GM23248 (cell line): Measurements from ENCODE around the gene PTEN. TPM values are rescaled to one million over a fixed set of nuclear protein-coding genes. Genes with fewer than 3 reads are reported as not detected.
A peak's percentile ranks its signal among the peaks of the same experiment; 100 is the strongest.
"Not testable (repeated sequence)": the region's sequence is repeated elsewhere in the genome, so short reads cannot be mapped to it uniquely, and the experiment has no call there.

Experiments used
- DNase-seq: peaks from one replicate; pipeline ENCODE4 v3.0.0-alpha.2; 2015
- H2AFZ ChIP-seq: fragments of 200-600 bp; sonication (generic); 2 replicates; pipeline ENCODE4 v1.6.1; 2016; ENCODE audit warnings: antibody characterized with exemption
- H3F3A ChIP-seq: fragments of 200-600 bp; sonication (generic); 2 replicates; pipeline ENCODE4 v1.6.1; 2016; ENCODE audit warnings: mild to moderate bottlenecking, antibody characterized with exemption, mixed run types; ENCODE audit not compliant: insufficient read depth
- H3K27ac ChIP-seq: fragments of 200-600 bp; sonication (generic); 2 replicates; pipeline ENCODE4 v1.5.1; 2016; ENCODE audit warnings: mild to moderate bottlenecking
- H3K27me3 ChIP-seq: fragments of 200-600 bp; sonication (generic); replicated peaks from 2 replicates; pipeline ENCODE4 v1.6.1; 2016; ENCODE audit warnings: mild to moderate bottlenecking; ENCODE audit not compliant: insufficient read depth
- H3K36me3 ChIP-seq: fragments of 200-600 bp; sonication (generic); 2 replicates; pipeline ENCODE4 v1.6.1; 2016; ENCODE audit warnings: low read depth, mild to moderate bottlenecking
- H3K4me1 ChIP-seq: fragments of 200-600 bp; sonication (generic); 2 replicates; pipeline ENCODE4 v1.6.1; 2016; ENCODE audit warnings: mild to moderate bottlenecking; ENCODE audit not compliant: insufficient read depth
- H3K4me2 ChIP-seq: fragments of 200-600 bp; sonication (generic); one replicate; pipeline ENCODE4 v1.6.1; 2016; ENCODE audit warnings: mild to moderate bottlenecking; ENCODE audit not compliant: unreplicated experiment
- H3K4me3 ChIP-seq: fragments of 200-600 bp; sonication (generic); 2 replicates; pipeline ENCODE4 v1.5.1; 2016; ENCODE audit warnings: mild to moderate bottlenecking
- H3K79me2 ChIP-seq: fragments of 200-600 bp; sonication (generic); 2 replicates; pipeline ENCODE4 v1.6.1; 2016; ENCODE audit warnings: mild to moderate bottlenecking; ENCODE audit not compliant: insufficient read depth
- H3K9ac ChIP-seq: fragments of 200-600 bp; sonication (generic); 2 replicates; pipeline ENCODE4 v1.6.1; 2016; ENCODE audit warnings: mild to moderate bottlenecking
- H3K9me2 ChIP-seq: fragments of 200-600 bp; sonication (generic); 2 replicates; pipeline ENCODE4 v1.6.1; 2016; ENCODE audit warnings: mixed run types, mild to moderate bottlenecking, moderate library complexity; ENCODE audit not compliant: insufficient read depth
- H3K9me3 ChIP-seq: fragments of 200-600 bp; sonication (generic); one replicate; pipeline ENCODE4 v1.6.1; 2017; ENCODE audit warnings: low read depth
- H4K20me1 ChIP-seq: fragments of 200-600 bp; sonication (generic); 2 replicates; pipeline ENCODE4 v1.6.0; 2016; ENCODE audit not compliant: insufficient read depth
- EZH2 ChIP-seq: fragments of 200-600 bp; sonication (generic); IDR thresholded peaks from 2 replicates; pipeline ENCODE4 v1.6.1; 2018; ENCODE audit warnings: antibody characterized with exemption, mild to moderate bottlenecking; ENCODE audit not compliant: insufficient read depth, poor library complexity, severe bottlenecking
- EZH2phosphoT487 ChIP-seq: fragments of 200-600 bp; sonication (generic); IDR thresholded peaks from 2 replicates; pipeline ENCODE4 v1.6.1; 2018; ENCODE audit warnings: antibody characterized with exemption, moderate library complexity, mild to moderate bottlenecking, low read depth; ENCODE audit not compliant: insufficient read depth
- WGBS, 2 experiments: methylation state at CpG; one replicate each; pipeline ENCODE4 v1.1.6; 2015 to 2017; ENCODE audit warnings: low lambda C conversion rate in 2 of 2, low coverage in 1 of 2; ENCODE audit errors: missing lambda C conversion rate in 2 of 2; 5-methylcytosine and 5-hydroxymethylcytosine counted together
- in situ Hi-C: fragments of 300-500 bp; cut with MboI; formaldehyde crosslinking; loops from 2 replicates; pipeline ENCODE4 v1.15.0; 2020
- polyA plus RNA-seq: library from polyadenylated mRNA; unstranded; fragments of >200 nt; fragmentation: Nextera tagmentation; extraction: Ambion mirVana; gene quantifications from 2 replicates; pipeline ENCODE4 v1.2.1, GENCODE V29; 2016
- total RNA-seq: library from RNA; depleted of rRNA; stranded (reverse); fragments of >200 nt; shearing (Covaris generic); gene quantifications from 2 replicates; pipeline ENCODE4 v1.2.3, GENCODE V29; 2014

Gene PTEN
- total and polyA plus RNA-seq, 2 experiments from 2014 or later: 35.5 to 93.9 TPM

DNA sequence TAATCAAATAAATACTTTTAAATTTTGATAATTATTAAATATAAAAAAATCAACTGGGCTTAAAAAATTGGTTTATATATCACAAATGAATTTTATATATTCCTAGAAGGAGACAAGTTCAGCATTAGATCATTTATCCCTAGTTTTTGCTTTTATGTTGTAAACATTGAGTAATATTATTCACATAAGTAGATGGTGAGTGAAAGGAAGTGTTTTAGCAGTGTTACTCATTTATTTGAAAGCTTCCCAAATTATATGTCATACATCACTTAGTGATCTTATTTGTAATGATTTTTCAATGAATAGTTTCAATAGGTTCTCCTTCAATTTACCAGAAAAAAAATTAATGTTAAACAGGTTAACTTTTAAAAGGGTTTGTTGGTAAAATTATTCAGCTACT, 15.9 kb upstream of the PTEN start:
- Histone ChIP-seq H3F3A (0 out of 2 replicates have a peak, but pooled peaks cover 3% of the 10 kb centered on the region), H3K9me2 (no peaks in the 10 kb centered on the region), H2AFZ (no peak overlapping the region), H3K9me3 (no peaks in the 10 kb centered on the region), H3K4me1 (peaks cover 22% of the 10 kb centered on the region), H3K27ac (no peak overlapping the region), H3K4me3 (no peak overlapping the region), H4K20me1 (no peaks in the 10 kb centered on the region), H3K36me3 (no peaks in the 10 kb centered on the region), H3K27me3 (no peaks in the 10 kb centered on the region), H3K79me2 (no peaks in the 10 kb centered on the region), H3K4me2 (no peak overlapping the region), H3K9ac (no peak overlapping the region)
- TF ChIP-seq EZH2: no peak
- TF ChIP-seq EZH2phosphoT487: no peak
- in situ Hi-C loops: no loop called here
- DNase-seq: peak; percentile 79

- no peak overlapping the region for H3K4me2 ChIP-seq
- TF ChIP-seq EZH2phosphoT487: no peak
- TF ChIP-seq EZH2: no peak
- H3K4me1 ChIP-seq: peaks cover 10% of the 10 kb centered on the region
- H3K27ac ChIP-seq: no peak overlapping the region
- H3K27me3 ChIP-seq: no peaks in the 10 kb centered on the region
- DNase-seq: no peak
- H3K9me3 ChIP-seq: no peaks in the 10 kb centered on the region
- no peaks in the 10 kb centered on the region for H3K79me2 ChIP-seq
- no peak overlapping the region for H2AFZ ChIP-seq
- no peaks in the 10 kb centered on the region for H3K36me3 ChIP-seq
- H3K9ac ChIP-seq: no peak overlapping the region
- 0 out of 2 replicates have a peak, but pooled peaks cover 3% of the 10 kb centered on the region for H3F3A ChIP-seq
- no peak overlapping the region for H3K4me3 ChIP-seq
- in situ Hi-C loops: no loop called here
- no peaks in the 10 kb centered on the region for H3K9me2 ChIP-seq
- H4K20me1 ChIP-seq: no peaks in the 10 kb centered on the region
These were observed 14.4 kb upstream of the PTEN start for GRCh38 chr10:87849001-87849400.

GRCh38 chr10:87850742-87851205, 12.7 kb upstream of the PTEN start:
- 17 to 28% methylated on average over 5 of the region's 5 CpGs for WGBS, 2 experiments
- Histone ChIP-seq H4K20me1 (no peaks in the 10 kb centered on the region), H3K4me1 (peaks cover 6% of the 10 kb centered on the region), H3K36me3 (no peaks in the 10 kb centered on the region), H3K9ac (no peak overlapping the region), H3K4me3 (no peak overlapping the region), H2AFZ (peak overlapping the region; percentile 43; the same call in 1 of the 2 replicates), H3K9me2 (no peaks in the 10 kb centered on the region), H3K27ac (no peak overlapping the region), H3K4me2 (no peak overlapping the region), H3K27me3 (no peaks in the 10 kb centered on the region), H3K9me3 (no peaks in the 10 kb centered on the region), H3F3A (no peaks in the 10 kb centered on the region), H3K79me2 (no peaks in the 10 kb centered on the region)
- DNase-seq: peak; percentile 79
- TF ChIP-seq EZH2phosphoT487: no peak
- no peak for TF ChIP-seq EZH2
- in situ Hi-C loops: loop anchor here (10.0 kb wide), 2 partner anchors 544 to 704 kb away; no protein-coding TSS in a partner anchor

DNA sequence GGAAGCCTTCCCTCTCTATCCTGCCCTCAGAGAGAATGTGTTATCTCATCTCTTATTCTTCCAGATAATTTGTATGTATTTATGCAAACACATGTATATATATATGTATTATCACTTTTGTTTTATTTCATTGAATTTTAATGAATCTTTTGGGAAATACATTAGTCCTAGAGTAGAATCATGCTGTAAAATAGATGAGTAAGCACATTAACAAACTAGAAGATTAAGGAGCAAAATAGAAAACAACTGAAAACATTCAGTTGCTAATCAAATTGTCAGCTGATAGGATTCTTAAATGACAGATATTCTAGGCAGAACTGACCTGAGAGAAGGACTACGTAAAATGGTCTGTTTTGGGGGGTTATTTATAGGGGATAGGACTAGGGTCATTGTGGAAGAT, 11.3 kb upstream of the PTEN start:
- Histone ChIP-seq H3K4me2 (no peak overlapping the region), H3K9me3 (no peaks in the 10 kb centered on the region), H3K27ac (no peak overlapping the region), H3K4me1 (peaks cover 6% of the 10 kb centered on the region), H3K27me3 (no peaks in the 10 kb centered on the region), H3K9me2 (no peaks in the 10 kb centered on the region), H3K79me2 (no peaks in the 10 kb centered on the region), H4K20me1 (no peaks in the 10 kb centered on the region), H3K4me3 (no peak overlapping the region), H3F3A (no peaks in the 10 kb centered on the region), H3K9ac (no peak overlapping the region), H3K36me3 (no peaks in the 10 kb centered on the region), H2AFZ (no peak overlapping the region)
- DNase-seq: no peak
- TF ChIP-seq EZH2: no peak
- TF ChIP-seq EZH2phosphoT487: no peak
- in situ Hi-C loops: loop anchor here (10.0 kb wide), 2 partner anchors 543 to 703 kb away; no protein-coding TSS in a partner anchor
- 88 to 89% methylated on average over 1 of the region's 1 CpG for WGBS, 2 experiments

DNA sequence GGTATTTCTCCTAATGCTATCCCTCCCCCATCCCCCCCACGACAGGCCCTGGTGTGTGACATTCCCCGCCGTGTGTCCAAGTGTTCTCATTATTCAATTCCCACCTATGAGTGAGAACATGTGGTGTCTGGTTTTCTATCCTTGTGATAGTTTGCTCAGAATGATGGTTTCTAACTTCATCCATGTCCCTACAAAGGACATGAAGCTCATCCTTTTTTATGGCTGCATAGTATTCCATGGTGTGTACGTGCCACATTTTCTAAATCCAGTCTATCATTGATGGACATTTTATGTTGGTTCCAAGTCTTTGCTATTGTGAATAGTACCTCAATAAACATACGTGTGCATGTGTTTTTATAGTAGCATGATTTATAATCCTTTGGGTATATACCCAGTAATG, 8.2 kb upstream of the PTEN start:
- H3K9me2 ChIP-seq, H3K9ac ChIP-seq, DNase-seq, H3F3A ChIP-seq, H3K27ac ChIP-seq, H3K4me3 ChIP-seq, H3K27me3 ChIP-seq, H2AFZ ChIP-seq, H4K20me1 ChIP-seq, H3K79me2 ChIP-seq, H3K9me3 ChIP-seq, H3K36me3 ChIP-seq, H3K4me2 ChIP-seq, H3K4me1 ChIP-seq: not testable (repeated sequence)
- in situ Hi-C loops: loop anchor here (10.0 kb wide), 2 partner anchors 540 to 700 kb away; no protein-coding TSS in a partner anchor
- 89 to 92% methylated on average over 5 of the region's 5 CpGs for WGBS, 2 experiments

DNA sequence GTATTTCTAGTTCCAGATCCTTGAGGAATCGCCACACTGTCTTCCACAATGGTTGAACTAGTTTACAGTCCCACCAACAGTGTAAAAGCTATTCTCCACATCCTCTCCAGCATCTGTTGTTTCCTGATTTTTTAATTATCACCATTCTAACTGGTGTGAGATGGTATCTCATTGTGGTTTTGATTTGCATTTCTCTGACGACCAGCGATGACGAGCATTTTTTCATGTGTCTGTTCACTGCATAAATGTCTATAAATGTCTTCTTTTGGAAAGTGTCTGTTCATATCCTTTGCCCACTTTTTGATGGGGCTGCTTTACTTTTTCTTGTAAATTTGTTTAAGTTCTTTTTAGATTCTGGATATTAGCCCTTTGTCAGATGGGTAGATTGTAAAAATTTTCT, 7.8 kb upstream of the PTEN start:
- DNase-seq, H3F3A ChIP-seq, H3K4me3 ChIP-seq, H2AFZ ChIP-seq, H3K4me2 ChIP-seq, H3K9ac ChIP-seq, H4K20me1 ChIP-seq, H3K4me1 ChIP-seq, H3K9me2 ChIP-seq, H3K27me3 ChIP-seq, H3K79me2 ChIP-seq, H3K27ac ChIP-seq, H3K36me3 ChIP-seq, H3K9me3 ChIP-seq: not testable (repeated sequence)
- in situ Hi-C loops: loop anchor here (10.0 kb wide), 2 partner anchors 539 to 699 kb away; no protein-coding TSS in a partner anchor
- 93% methylated on average over 4 of the region's 4 CpGs for WGBS, 2 experiments
